ENCODE data around the gene HSPA1L.

Gene HSPA1L

DNA sequence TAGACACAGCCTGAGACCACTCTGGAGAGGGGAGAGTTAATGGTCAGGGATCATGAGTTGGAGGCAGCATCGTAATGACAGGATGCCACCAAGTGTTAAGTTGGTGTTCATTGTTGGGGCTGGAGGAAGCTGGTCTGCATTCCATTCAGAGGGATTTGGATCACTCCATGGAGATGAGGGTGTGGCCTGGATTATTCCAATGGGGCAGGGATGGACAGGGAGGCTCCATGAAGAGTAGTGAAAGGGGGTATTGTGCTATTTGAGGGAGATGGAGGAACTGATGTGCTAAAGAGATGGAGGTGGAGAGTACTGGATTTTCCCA is 51.5 kb downstream of the HSPA1L start:
- H3K79me2 ChIP-seq (ENCODE audit: insufficient read depth, low read depth): no peaks in the 10 kb centered on the region
- H3K9ac ChIP-seq: no peak overlapping the region
- H2AFZ ChIP-seq (ENCODE audit: low read depth): no peak overlapping the region
- TF ChIP-seq, protein P1, sequence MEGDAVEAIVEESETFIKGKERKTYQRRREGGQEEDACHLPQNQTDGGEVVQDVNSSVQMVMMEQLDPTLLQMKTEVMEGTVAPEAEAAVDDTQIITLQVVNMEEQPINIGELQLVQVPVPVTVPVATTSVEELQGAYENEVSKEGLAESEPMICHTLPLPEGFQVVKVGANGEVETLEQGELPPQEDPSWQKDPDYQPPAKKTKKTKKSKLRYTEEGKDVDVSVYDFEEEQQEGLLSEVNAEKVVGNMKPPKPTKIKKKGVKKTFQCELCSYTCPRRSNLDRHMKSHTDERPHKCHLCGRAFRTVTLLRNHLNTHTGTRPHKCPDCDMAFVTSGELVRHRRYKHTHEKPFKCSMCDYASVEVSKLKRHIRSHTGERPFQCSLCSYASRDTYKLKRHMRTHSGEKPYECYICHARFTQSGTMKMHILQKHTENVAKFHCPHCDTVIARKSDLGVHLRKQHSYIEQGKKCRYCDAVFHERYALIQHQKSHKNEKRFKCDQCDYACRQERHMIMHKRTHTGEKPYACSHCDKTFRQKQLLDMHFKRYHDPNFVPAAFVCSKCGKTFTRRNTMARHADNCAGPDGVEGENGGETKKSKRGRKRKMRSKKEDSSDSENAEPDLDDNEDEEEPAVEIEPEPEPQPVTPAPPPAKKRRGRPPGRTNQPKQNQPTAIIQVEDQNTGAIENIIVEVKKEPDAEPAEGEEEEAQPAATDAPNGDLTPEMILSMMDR (conservative IDR thresholded peaks at IDR 0.05; ENCODE audit: low read depth, low read length): no peak
- no peak overlapping the region for H3K4me2 ChIP-seq
- H3K36me3 ChIP-seq (ENCODE audit: insufficient read depth): no peaks in the 10 kb centered on the region
- no peaks in the 10 kb centered on the region for H3K27me3 ChIP-seq (ENCODE audit: insufficient read depth, low read depth)
- no peaks in the 10 kb centered on the region for H4K20me1 ChIP-seq (ENCODE audit: insufficient read depth)
- no peak overlapping the region for H3K4me3 ChIP-seq (IDR thresholded peaks at IDR 0.05; ENCODE audit: insufficient read depth, low read depth, low read length)
- peaks cover 14% of the 10 kb centered on the region for H3K4me1 ChIP-seq (ENCODE audit: low read depth, poor library complexity, severe bottlenecking)
- no peak overlapping the region for H3K27ac ChIP-seq

DNA sequence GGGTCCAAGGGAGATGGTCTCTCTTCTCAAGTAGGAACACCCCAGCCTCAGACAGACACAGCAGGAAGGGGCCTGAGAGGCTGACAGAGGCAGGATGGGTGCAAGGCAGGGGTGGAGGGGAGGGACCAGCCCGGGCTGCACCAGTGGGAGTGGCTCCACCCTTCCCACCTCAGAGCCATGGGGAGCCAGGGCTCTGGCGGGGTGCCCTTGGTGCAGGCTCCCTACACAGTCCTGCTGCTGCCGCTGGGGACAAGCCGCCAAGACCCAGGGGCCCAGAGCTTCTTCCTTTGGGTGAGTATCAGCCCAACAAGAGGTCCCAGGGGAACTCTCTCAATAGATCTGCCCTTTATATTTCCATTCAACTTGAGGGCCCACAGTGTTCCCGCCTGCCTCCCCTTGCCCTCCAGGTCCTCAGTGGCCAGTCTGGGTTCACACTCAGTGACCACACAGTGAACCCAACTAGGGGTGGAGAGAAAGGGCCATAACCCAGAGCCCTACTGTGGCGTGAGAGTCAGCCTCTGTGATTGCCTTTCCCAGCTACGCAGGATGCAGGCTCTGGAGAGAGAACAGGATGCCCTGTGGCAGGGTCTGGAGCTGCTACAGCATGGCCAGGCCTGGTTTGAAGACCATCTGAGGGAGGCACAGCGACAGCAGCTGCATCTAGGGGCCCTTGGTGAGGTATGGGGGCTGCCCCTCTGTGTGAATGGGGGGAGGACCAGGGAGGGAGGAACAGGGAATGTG is 52.0 kb downstream of the HSPA1L start:
- H3K27ac ChIP-seq: no peak overlapping the region
- no peak overlapping the region for H3K4me3 ChIP-seq (IDR thresholded peaks at IDR 0.05; ENCODE audit: insufficient read depth, low read depth, low read length)
- no peaks in the 10 kb centered on the region for H4K20me1 ChIP-seq (ENCODE audit: insufficient read depth)
- no peak overlapping the region for H3K9ac ChIP-seq
- H3K4me2 ChIP-seq: no peak overlapping the region
- no peaks in the 10 kb centered on the region for H3K79me2 ChIP-seq (ENCODE audit: insufficient read depth, low read depth)
- no peaks in the 10 kb centered on the region for H3K36me3 ChIP-seq (ENCODE audit: insufficient read depth)
- no peaks in the 10 kb centered on the region for H3K27me3 ChIP-seq (ENCODE audit: insufficient read depth, low read depth)
- TF ChIP-seq, protein P1 (conservative IDR thresholded peaks at IDR 0.05; ENCODE audit: low read depth, low read length): no peak
- peaks cover 14% of the 10 kb centered on the region for H3K4me1 ChIP-seq (ENCODE audit: low read depth, poor library complexity, severe bottlenecking)
- no peak overlapping the region for H2AFZ ChIP-seq (ENCODE audit: low read depth)

DNA sequence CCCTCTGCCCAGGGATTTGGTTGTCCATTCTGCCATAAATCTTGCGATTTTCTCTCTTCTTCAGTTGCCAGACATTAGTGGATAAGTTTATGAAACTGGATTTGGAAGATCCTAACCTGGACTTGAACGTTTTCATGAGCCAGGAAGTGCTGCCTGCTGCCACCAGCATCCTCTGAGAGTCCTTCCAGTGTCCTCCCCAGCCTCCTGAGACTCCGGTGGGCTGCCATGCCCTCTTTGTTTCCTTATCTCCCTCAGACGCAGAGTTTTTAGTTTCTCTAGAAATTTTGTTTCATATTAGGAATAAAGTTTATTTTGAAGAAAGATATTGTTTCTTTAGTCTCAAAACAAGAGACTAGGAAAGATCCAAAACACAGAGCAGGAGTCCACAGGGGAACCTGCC is 52.7 kb downstream of the HSPA1L start, which contains the start of gene SAPCD1:
TSS of gene SAPCD1 (plus strand) at position 301 of the 400 bp plus-strand sequence. CDS start 399 bp downstream, outside the sequence.
- Histone ChIP-seq H3K9ac (no peak within 1 kb of the TSS), H3K4me2 (no peak within 1 kb of the TSS), H3K4me3 (IDR thresholded peaks at IDR 0.05; ENCODE audit: insufficient read depth, low read depth, low read length) (no peak within 1 kb of the TSS), H3K36me3 (ENCODE audit: insufficient read depth) (no peaks in the 10 kb centered on the region), H3K27ac (no peak within 1 kb of the TSS), H3K27me3 (ENCODE audit: insufficient read depth, low read depth) (no peaks in the 10 kb centered on the region), H4K20me1 (ENCODE audit: insufficient read depth) (no peaks in the 10 kb centered on the region), H3K4me1 (ENCODE audit: low read depth, poor library complexity, severe bottlenecking) (peaks cover 14% of the 10 kb centered on the region), H2AFZ (ENCODE audit: low read depth) (no peak within 1 kb of the TSS), H3K79me2 (ENCODE audit: insufficient read depth, low read depth) (no peaks in the 10 kb centered on the region)
- TF ChIP-seq, protein P1 (conservative IDR thresholded peaks at IDR 0.05; ENCODE audit: low read depth, low read length): no peak

DNA sequence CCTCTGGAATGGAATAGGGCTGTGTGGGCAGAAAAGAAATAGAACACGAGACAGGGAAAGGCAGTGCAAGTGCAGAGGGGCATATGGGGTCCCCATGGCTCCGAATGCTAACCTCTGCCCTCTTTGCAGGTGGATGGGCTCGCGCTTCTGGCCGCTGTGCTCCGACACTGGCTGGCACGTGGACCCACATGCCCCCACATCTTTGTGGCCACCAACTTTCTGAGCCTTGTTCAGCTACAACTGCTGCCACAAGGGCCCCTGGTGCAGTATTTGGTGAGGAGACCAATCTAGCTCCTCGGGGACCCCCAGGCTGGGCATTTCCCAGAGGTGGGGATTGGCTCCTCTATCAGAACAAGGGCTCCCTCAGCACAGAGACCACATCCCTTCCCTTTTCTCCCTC is 53.7 kb downstream of the HSPA1L start:
- TF ChIP-seq, protein P1 (conservative IDR thresholded peaks at IDR 0.05; ENCODE audit: low read depth, low read length): no peak
- Histone ChIP-seq H3K4me3 (IDR thresholded peaks at IDR 0.05; ENCODE audit: insufficient read depth, low read depth, low read length) (no peak overlapping the region), H3K4me1 (ENCODE audit: low read depth, poor library complexity, severe bottlenecking) (peaks cover 14% of the 10 kb centered on the region), H3K4me2 (no peak overlapping the region), H3K79me2 (ENCODE audit: insufficient read depth, low read depth) (no peaks in the 10 kb centered on the region), H3K27ac (no peak overlapping the region), H3K9ac (no peak overlapping the region), H4K20me1 (ENCODE audit: insufficient read depth) (no peaks in the 10 kb centered on the region), H2AFZ (ENCODE audit: low read depth) (no peak overlapping the region), H3K27me3 (ENCODE audit: insufficient read depth, low read depth) (no peaks in the 10 kb centered on the region), H3K36me3 (ENCODE audit: insufficient read depth) (no peaks in the 10 kb centered on the region)

Measured in KMS-11 (cell line).